ENCODE results near the gene SLC22A23.

SLC22A23 gene

DNA sequence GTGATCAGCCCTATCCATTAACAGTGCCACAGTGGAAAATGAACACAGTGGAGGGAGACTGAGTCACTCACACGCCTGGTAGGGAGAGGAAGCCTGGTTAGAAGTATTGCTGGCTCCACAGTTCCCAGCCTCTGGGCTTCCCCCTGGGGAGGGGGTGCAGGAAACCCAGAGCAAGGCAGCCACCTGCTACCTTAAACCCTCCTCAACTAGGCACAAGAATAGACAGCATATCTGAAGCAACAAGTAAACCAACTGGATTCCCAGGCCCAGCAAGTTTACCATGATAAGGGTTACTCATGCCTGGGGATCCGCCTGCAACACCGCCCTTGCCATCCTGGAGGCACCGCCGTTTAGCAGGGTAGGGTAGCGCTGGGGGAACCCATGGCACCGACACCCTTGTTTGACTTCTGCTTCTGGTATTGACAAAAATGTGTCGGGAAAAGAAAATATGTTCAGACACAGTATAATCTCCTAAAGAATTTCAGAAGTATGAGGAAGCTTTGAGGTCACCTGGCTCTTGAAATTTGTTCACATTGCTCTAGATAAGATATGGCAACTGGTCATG, 38.3 kb downstream of the SLC22A23 start:
- H3K27ac ChIP-seq: no peak overlapping the region
- no peak for TF ChIP-seq ZFX (IDR thresholded peaks at IDR 0.05)
- TF ChIP-seq, protein P1, sequence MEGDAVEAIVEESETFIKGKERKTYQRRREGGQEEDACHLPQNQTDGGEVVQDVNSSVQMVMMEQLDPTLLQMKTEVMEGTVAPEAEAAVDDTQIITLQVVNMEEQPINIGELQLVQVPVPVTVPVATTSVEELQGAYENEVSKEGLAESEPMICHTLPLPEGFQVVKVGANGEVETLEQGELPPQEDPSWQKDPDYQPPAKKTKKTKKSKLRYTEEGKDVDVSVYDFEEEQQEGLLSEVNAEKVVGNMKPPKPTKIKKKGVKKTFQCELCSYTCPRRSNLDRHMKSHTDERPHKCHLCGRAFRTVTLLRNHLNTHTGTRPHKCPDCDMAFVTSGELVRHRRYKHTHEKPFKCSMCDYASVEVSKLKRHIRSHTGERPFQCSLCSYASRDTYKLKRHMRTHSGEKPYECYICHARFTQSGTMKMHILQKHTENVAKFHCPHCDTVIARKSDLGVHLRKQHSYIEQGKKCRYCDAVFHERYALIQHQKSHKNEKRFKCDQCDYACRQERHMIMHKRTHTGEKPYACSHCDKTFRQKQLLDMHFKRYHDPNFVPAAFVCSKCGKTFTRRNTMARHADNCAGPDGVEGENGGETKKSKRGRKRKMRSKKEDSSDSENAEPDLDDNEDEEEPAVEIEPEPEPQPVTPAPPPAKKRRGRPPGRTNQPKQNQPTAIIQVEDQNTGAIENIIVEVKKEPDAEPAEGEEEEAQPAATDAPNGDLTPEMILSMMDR (conservative IDR thresholded peaks at IDR 0.05): no peak

DNA sequence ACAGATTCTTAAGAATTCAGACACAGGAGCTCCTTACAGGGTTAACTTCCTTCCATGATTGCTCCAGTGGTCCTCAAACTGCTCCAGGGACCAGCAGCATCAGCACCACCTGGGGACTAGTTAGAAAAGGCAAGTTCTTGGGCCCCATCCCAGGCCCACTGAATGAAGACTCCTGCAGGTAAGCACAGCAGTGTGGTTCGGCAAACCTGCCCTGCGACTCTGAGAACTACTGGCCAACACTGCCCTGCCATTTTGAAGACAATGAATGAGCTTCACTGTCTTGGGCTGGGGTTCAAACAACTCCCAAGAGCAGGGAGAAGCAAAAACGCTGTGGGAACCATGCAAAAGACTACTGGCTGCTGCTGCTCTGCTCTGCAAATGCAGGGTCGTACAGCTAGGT, 39.4 kb downstream of the SLC22A23 start:
- no peak for TF ChIP-seq ZFX (IDR thresholded peaks at IDR 0.05)
- TF ChIP-seq, protein P1 (conservative IDR thresholded peaks at IDR 0.05): no peak
- H3K27ac ChIP-seq: no peak overlapping the region

DNA sequence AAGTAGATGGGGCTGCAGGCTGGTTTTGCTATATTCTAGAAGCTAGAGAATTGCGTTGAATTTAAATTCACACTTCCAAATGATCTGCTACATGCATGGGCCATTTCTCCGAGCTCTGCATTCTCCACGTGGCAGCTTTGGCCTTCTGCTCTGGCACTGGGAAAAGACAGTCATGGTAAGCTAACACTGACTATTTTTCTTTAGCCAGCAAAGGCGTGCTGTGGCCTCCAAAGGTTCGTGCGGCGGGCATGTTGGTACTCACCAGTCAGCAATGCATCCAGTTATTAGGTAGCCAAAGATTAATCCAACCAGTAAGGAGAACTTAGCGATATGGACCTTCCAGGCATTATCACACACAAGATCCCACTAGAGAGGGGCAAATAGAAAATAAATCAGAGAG, 41.4 kb downstream of the SLC22A23 start:
- H3K27ac ChIP-seq: no peak overlapping the region
- TF ChIP-seq, protein P1 (conservative IDR thresholded peaks at IDR 0.05): no peak
- TF ChIP-seq ZFX (IDR thresholded peaks at IDR 0.05): no peak

DNA sequence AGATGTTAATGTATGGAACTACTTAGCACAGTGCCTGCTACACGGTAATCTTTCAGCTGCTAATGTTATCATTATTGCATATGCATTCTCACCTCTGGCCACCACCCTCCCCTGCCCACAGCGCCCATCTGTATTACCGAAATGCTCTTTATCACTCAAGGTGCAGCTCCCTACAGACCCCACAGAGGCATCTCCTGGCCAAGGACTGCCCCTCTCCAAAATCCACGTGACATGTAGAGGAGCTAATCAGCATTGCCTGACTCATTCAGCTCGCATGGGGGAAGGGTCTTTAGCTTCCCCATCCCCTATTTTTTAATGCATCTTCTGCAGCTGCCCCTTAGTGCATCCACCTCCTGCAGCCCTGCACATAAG, 41.8 kb downstream of the SLC22A23 start:
- no peak overlapping the region for H3K27ac ChIP-seq
- TF ChIP-seq ZFX (IDR thresholded peaks at IDR 0.05): no peak
- TF ChIP-seq, protein P1 (conservative IDR thresholded peaks at IDR 0.05): no peak

DNA sequence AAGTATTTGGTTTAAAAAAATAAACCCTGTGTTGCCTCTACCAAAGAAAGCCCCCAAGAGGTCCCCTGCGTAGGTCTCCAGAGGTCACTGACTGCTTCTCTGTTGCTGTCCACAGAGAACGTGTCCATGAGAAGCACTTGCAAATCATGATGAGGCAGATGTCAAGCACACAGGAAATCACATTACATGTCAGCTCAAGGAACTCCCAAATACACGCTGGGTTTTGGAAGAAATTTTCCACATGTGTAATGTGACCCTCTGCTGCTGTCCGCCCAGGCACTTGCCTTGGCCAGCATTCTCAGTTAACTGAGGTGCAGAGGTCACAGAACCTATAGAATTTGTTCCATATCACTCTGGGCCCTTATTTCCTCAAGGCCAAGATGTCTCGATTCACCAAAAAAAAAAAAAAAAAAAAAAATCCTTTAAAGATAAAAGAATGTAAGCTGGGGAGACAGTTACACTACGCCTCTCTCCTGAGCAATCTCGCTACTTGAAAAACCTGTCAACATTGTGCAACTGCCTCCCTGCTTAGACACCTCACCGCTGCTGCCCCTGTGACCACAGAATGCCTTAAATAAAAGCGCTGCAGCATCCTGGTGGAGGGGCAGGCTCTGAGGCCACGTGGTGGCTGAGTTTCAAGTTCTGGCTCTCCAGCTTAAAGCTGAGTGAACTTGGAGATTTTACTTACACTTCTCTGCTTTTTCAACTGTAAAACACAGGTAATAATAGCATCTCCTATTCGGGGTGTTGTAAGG, 42.3 kb downstream of the SLC22A23 start:
- H3K27ac ChIP-seq: no peak overlapping the region
- TF ChIP-seq, protein P1 (conservative IDR thresholded peaks at IDR 0.05): no peak
- TF ChIP-seq ZFX (IDR thresholded peaks at IDR 0.05): no peak

DNA sequence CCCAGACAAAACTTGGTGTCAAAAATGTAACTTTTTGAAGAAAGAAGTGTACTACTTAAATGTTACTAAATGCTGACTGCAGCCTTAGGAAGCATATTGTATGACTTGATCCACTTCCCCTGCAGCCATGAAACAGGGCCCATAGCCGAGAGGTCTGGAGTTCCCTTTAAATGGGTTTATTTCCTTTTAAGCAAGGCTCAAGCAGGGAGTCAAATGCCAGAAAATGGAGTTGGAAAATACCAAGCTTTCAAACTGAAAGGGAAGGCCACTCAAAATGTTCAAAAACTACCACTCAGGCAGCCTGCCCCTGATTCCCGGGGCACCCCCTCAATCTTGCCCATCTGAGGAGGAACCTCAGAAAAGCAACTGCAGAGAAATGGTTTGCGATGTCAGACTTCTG, 43.3 kb downstream of the SLC22A23 start:
- TF ChIP-seq ZFX (IDR thresholded peaks at IDR 0.05): no peak
- TF ChIP-seq, protein P1 (conservative IDR thresholded peaks at IDR 0.05): no peak
- H3K27ac ChIP-seq: no peak overlapping the region

DNA sequence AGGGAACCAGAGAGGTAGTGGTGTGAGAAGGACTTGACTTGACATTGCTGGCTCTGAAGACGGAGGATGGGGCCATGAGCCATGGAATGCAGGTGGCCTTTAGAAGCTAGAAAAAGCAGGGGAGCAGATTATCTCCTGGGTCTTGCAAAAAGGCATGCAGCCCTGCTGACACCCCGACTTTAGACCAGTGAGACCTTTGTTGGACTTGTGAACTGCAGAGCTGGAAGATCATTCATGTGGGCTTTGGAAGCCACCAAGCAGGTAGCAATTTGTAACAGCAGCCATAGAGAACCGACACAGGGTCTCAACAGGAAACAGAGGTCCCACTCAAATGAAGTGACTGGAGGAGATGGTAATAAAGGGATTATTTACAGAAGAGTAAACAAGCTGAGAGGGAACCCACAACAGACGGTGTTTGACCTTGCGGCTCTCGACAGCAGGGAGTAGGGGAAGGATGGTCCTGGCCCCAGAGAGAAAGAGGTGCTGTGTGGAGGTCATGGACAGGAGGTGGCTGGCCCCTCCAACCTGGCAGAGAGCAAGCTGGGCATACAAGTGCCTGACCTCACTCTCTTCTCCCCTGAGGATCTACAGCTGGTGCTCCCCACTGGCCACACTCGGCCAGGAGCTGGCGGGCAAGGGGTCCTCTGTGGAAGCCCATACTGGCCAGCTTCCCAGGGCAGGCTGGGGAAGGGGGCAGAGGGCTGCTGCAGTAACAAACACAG, 43.9 kb downstream of the SLC22A23 start:
- TF ChIP-seq, protein P1 (conservative IDR thresholded peaks at IDR 0.05): no peak
- no peak for TF ChIP-seq ZFX (IDR thresholded peaks at IDR 0.05)
- no peak overlapping the region for H3K27ac ChIP-seq

All from C4-2B (cell line).